Testis (tissue), 3 donors: ENCODE results near the gene TMEM8B. TPM values are rescaled to one million over a fixed set of nuclear protein-coding genes. Genes with fewer than 3 reads are reported as not detected.

Source experiments
- DNase-seq: peaks from one replicate; pipeline ENCODE4 v3.0.0-alpha.2; 2019
- H3K27ac ChIP-seq, 2 donors: fragments of 200-600 bp; sonication (generic); one replicate each; pipeline ENCODE4 v1.5.1; 2019
- H3K27me3 ChIP-seq: fragments of 200-600 bp; sonication (generic); one replicate; pipeline ENCODE4 v1.5.1; 2019
- H3K36me3 ChIP-seq: fragments of 200-600 bp; sonication (generic); one replicate; pipeline ENCODE4 v1.5.1; 2017; ENCODE audit warnings: low read depth; ENCODE audit errors: missing control alignments
- H3K4me1 ChIP-seq: fragments of 200-600 bp; sonication (generic); one replicate; pipeline ENCODE4 v1.5.1; 2019
- H3K4me3 ChIP-seq, 2 donors: fragments of 200-600 bp; sonication (generic); one replicate each; pipeline ENCODE4 v1.5.1; 2017 to 2019
- H3K9me3 ChIP-seq: fragments of 200-600 bp; sonication (generic); one replicate; pipeline ENCODE4 v1.5.1; 2017
- POLR2A ChIP-seq: fragments of 450-650 bp; IDR thresholded peaks from one replicate; pipeline ENCODE4 v1.6.1; 2017; ENCODE audit warnings: antibody characterized with exemption, mild to moderate bottlenecking, moderate library complexity
- WGBS, 2 donors: methylation state at CpG; one replicate each; pipeline ENCODE4 v1.1.5; 2018; 5-methylcytosine and 5-hydroxymethylcytosine counted together
- intact Hi-C: fragments of 100-400 bp; cut with DNase I; formaldehyde crosslinking; loops from one replicate; pipeline ENCODE4 v1.15.1; 2023; ENCODE audit warnings: low total_unique reads
- polyA plus RNA-seq: library from polyadenylated mRNA; stranded (reverse); fragments of 350-450 nt; fragmentation: Illumina TruSeq; extraction: RNeasy Lipid Tissue Mini Kit (QIAGEN cat#74804); gene quantifications from one replicate; pipeline ENCODE4 v1.2.3, GENCODE V29; 2014; ENCODE audit warnings: low read depth, low replicate concordance; ENCODE audit not compliant: insufficient read depth
- total RNA-seq, 2 donors: library from RNA; depleted of rRNA; stranded (reverse); fragments of >200 nt; gene quantifications; one replicate each; pipeline ENCODE4 v1.2.3, GENCODE V29; 2016
- TF ChIP-seq, protein P1 (sequence below), 3 experiments: fragments of 450-650 bp in 2 of 3; fragments of 200-600 bp in 1 of 3; sonication (generic) in 1 of 3; IDR thresholded peaks; one replicate each; pipeline ENCODE4 v1.5.1; 2016 to 2019; ENCODE audit warnings: antibody characterized with exemption in 3 of 3, mild to moderate bottlenecking in 2 of 3, moderate library complexity in 1 of 3

Gene TMEM8B
- total and polyA plus RNA-seq, 3 donors from 2014 or later, result 22.2 to 24.6 (median 24.5) TPM

DNA sequence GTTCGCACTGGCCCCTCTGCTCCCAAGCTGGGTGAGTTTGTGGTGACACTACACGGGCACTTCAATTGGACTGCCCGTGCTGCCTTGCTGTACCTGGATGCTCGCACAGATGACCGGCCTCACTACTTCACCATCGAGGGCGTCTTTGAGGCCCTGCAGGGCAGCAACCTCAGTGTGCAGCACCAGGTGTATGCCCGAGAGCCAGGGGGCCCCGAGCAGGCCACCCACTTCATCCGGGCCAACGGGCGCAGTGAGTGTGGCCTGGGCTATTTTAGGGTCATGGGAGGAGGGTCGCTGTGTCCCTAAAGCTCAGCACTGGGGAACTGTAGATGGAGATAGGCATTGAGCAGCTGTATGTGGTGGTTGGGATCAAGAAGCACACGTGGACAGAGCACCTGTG is 36.2 kb upstream of the TMEM8B start:
- WGBS, 2 donors, result 49 to 75% methylated on average over 11 to 14 of the region's 14 CpGs
- H3K27me3 ChIP-seq, result no peaks in the 10 kb centered on the region
- H3K4me1 ChIP-seq, result peaks cover 26% of the 10 kb centered on the region
- no peak overlapping the region for H3K27ac ChIP-seq
- no peaks in the 10 kb centered on the region for H3K9me3 ChIP-seq
- TF ChIP-seq, protein P1, sequence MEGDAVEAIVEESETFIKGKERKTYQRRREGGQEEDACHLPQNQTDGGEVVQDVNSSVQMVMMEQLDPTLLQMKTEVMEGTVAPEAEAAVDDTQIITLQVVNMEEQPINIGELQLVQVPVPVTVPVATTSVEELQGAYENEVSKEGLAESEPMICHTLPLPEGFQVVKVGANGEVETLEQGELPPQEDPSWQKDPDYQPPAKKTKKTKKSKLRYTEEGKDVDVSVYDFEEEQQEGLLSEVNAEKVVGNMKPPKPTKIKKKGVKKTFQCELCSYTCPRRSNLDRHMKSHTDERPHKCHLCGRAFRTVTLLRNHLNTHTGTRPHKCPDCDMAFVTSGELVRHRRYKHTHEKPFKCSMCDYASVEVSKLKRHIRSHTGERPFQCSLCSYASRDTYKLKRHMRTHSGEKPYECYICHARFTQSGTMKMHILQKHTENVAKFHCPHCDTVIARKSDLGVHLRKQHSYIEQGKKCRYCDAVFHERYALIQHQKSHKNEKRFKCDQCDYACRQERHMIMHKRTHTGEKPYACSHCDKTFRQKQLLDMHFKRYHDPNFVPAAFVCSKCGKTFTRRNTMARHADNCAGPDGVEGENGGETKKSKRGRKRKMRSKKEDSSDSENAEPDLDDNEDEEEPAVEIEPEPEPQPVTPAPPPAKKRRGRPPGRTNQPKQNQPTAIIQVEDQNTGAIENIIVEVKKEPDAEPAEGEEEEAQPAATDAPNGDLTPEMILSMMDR (IDR thresholded peaks at IDR 0.05), result no peak
- no peak for TF ChIP-seq POLR2A
- no peak overlapping the region for H3K4me3 ChIP-seq
- intact Hi-C loops, result no loop called here
- H3K36me3 ChIP-seq, result no peaks in the 10 kb centered on the region
- no peak for DNase-seq

DNA sequence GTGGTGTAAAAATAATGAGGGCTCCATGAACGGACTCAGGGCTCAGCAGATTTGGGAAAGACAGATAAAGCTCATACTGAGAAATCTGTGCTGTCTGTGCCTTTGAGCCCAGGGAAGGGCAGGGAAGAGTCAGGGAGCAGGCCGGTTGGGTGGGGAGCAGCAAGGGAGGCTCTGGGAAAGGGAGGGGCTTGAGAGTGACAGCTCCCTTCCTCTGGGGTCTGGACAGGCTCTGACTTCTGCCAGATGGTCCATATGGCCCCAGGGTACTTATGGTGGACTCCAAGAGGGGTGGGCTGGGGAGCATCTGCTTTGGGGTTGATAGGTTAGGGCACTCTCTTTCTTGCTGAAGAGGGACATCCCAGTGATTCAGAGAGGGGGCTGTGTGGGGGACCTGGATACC is 35.6 kb upstream of the TMEM8B start:
- Histone ChIP-seq H3K4me3 (no peak overlapping the region), H3K36me3 (no peaks in the 10 kb centered on the region), H3K9me3 (no peaks in the 10 kb centered on the region), H3K27me3 (no peaks in the 10 kb centered on the region), H3K27ac (no peak overlapping the region), H3K4me1 (peaks cover 26% of the 10 kb centered on the region)
- TF ChIP-seq, protein P1 (IDR thresholded peaks at IDR 0.05), result no peak
- TF ChIP-seq POLR2A, result no peak
- no peak for DNase-seq
- 54% methylated on average over 2 of the region's 2 CpGs for WGBS, 2 donors
- intact Hi-C loops, result no loop called here

DNA sequence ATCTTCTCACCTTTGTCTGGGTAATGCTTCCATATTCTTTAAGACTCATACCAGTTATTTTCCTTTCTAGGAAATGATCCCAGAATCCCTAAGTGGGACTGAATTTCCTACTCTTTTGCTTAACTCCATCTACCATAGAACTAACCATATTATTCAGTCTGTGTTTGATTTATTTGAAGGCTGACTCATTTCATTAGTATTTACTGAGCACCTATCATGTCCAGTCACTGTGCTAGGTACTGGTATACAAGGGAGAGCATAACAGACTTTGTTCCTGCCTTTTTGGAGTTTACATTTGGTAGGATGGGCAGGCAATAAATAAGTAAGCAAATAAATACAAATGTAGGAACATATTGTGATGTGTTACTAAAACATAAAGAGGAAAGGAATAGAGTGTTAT is 33.3 kb upstream of the TMEM8B start:
- Histone ChIP-seq H3K36me3 (no peaks in the 10 kb centered on the region), H3K4me1 (peaks cover 16% of the 10 kb centered on the region), H3K4me3 (no peak overlapping the region), H3K27ac (no peak overlapping the region), H3K9me3 (no peaks in the 10 kb centered on the region), H3K27me3 (no peaks in the 10 kb centered on the region)
- TF ChIP-seq POLR2A, result no peak
- TF ChIP-seq, protein P1 (IDR thresholded peaks at IDR 0.05), result no peak
- no peak for DNase-seq
- intact Hi-C loops, result no loop called here

DNA sequence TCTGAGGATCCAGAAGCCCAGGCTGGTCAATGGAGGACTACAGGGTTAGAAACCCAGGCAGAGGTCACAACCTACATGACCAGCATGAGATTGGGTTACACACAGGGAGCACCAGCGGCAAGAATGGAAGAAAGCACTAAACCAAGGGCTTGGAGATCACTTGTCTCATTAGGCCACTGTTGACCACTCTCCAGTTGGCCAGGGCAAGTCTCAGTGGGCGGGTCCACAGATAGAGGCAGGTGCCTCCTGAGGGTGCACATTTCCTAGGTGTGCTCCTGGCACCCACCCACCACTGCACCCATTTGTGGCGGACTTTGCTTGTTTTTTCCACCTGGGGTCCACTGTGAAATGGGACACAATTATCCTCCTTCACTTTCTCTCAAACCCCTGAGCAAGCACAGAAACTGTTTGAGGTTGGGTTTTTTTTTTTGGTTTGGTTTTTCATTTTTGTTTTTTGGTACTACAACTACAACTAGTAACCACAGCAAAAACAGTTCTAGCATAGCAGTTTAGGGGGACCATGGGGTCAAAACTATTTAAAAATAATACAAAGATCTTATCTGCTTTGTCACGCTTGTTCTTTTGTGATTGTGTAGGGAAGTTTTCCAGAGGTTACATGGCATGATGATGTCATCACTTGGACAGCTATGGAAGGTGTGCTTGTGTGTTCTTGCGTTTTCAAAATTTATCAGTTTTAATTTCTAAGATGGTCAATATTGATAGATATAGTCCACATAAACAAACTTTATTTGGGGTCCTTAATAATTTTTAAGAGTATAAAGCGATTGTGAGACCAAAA is 31.5 kb upstream of the TMEM8B start:
- DNase-seq, result no peak
- intact Hi-C loops, result no loop called here
- Histone ChIP-seq H3K4me1 (peaks cover 4% of the 10 kb centered on the region), H3K27ac (no peak overlapping the region), H3K9me3 (no peaks in the 10 kb centered on the region), H3K27me3 (no peaks in the 10 kb centered on the region), H3K36me3 (no peaks in the 10 kb centered on the region), H3K4me3 (no peak overlapping the region)
- no peak for TF ChIP-seq POLR2A
- TF ChIP-seq, protein P1 (IDR thresholded peaks at IDR 0.05), result no peak
- WGBS, 2 donors, result 89 to 92% methylated on average over 6 of the region's 6 CpGs
